NCI-H2107 (cell line): ENCODE data around the gene SLC16A13.
"Not testable (repeated sequence)": the region's sequence is repeated elsewhere in the genome, so short reads cannot be mapped to it uniquely, and the experiment has no call there.

Experiments
- DNase-seq: peaks from one replicate; lab custom pipeline; 2025; lab: John Stamatoyannopoulos, UW

Gene SLC16A13

GRCh38 chr17:7029659-7030058 lies 6.2 kb upstream of the SLC16A13 start:
- no peak for DNase-seq

GRCh38 chr17:7034955-7035590 lies 742 bp upstream of the SLC16A13 start:
- DNase-seq: no peak

- DNase-seq: no peak
Observed at GRCh38 chr17:7038025-7038862, 2.4 kb downstream of the SLC16A13 start.

GRCh38 chr17:7039832-7040231 lies 4.0 kb downstream of the SLC16A13 start:
- no peak for DNase-seq

GRCh38 chr17:7041607-7042500 lies 6.0 kb downstream of the SLC16A13 start:
- DNase-seq: no peak

GRCh38 chr17:7042501-7043181 lies 6.8 kb downstream of the SLC16A13 start:
- DNase-seq: no peak

GRCh38 chr17:7043182-7043496 lies 7.3 kb downstream of the SLC16A13 start:
- DNase-seq: no peak

GRCh38 chr17:7043497-7044198 lies 7.8 kb downstream of the SLC16A13 start, which contains the start of gene SLC16A11:
Gene SLC16A11, minus strand, starts transcription at chr17:7044092. Its CDS starts 579 bp downstream, at chr17:7043513.
- peak; percentile 64 for DNase-seq

- DNase-seq: no peak
Observed at GRCh38 chr17:7045492-7046126, 9.8 kb downstream of the SLC16A13 start.

GRCh38 chr17:7046127-7046724 lies 10.4 kb downstream of the SLC16A13 start:
- no peak for DNase-seq

GRCh38 chr17:7046725-7047397 lies 11.0 kb downstream of the SLC16A13 start:
- DNase-seq: not testable (repeated sequence)

GRCh38 chr17:7047566-7047965 lies 11.8 kb downstream of the SLC16A13 start:
- no peak for DNase-seq

GRCh38 chr17:7048968-7049367 lies 13.2 kb downstream of the SLC16A13 start:
- no peak for DNase-seq

- not testable (repeated sequence) for DNase-seq
Observed at GRCh38 chr17:7050583-7050982, 14.8 kb downstream of the SLC16A13 start.

GRCh38 chr17:7056386-7056785 lies 20.6 kb downstream of the SLC16A13 start:
- no peak for DNase-seq

GRCh38 chr17:7058831-7059447 lies 23.1 kb downstream of the SLC16A13 start:
- no peak for DNase-seq

GRCh38 chr17:7060165-7060891 lies 24.5 kb downstream of the SLC16A13 start:
- DNase-seq: no peak

- no peak for DNase-seq
Observed at GRCh38 chr17:7063518-7064094, 27.8 kb downstream of the SLC16A13 start.
